HFF-Myc (cell line): Measurements from ENCODE around the gene TIMM17A.

Experiments
- DNase-seq: peaks from one replicate; pipeline ENCODE4 v3.0.0-alpha.2; 2011; ENCODE audit warnings: low read depth; ENCODE audit errors: extremely low read depth
- H3K4me3 ChIP-seq: replicated peaks from 2 replicates; pipeline ENCODE4 v1.5.1; 2011; ENCODE audit warnings: low read depth, mild to moderate bottlenecking, control low read depth, low read length
- CTCF ChIP-seq: IDR thresholded peaks from 2 replicates; pipeline ENCODE4 v1.5.1; 2012; ENCODE audit warnings: mild to moderate bottlenecking, low read depth, low read length, control low read depth; ENCODE audit errors: missing control alignments

The TIMM17A gene

DNA sequence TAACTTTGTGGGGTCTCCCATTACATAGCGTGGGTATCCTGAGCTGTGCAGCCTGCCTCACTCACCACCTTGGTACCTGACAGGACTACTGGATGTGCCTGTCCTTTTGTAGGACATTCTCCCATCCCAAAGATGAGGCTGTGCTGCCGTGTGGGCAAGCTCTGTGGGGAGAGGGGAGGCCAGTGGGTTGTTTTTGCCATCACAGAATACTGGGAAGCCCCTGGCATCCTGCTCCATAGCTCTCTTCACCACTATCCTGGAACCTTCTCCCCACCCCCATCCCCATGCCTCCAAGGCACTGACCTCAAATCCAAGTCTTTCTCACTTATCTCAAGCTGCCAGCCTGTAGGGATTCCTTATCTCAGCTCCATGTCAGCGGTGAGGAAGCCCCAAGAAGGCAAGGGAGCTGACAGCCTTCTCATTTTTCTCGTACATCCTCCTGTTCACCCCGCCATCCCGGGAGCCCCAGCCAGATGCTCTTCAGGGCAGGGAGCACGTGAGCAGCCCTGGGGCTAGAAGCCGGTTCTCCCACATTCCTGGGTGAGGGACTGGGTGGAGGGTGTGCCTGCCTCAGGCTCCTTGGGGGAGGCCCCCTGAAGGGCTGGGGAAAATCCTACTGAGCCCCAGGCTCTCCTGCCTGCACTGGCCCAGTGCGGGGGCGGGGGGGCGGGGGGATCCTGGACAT is 52.6 kb downstream of the TIMM17A start:
- no peak for DNase-seq
- TF ChIP-seq CTCF = no peak
- H3K4me3 ChIP-seq = no peak overlapping the region

DNA sequence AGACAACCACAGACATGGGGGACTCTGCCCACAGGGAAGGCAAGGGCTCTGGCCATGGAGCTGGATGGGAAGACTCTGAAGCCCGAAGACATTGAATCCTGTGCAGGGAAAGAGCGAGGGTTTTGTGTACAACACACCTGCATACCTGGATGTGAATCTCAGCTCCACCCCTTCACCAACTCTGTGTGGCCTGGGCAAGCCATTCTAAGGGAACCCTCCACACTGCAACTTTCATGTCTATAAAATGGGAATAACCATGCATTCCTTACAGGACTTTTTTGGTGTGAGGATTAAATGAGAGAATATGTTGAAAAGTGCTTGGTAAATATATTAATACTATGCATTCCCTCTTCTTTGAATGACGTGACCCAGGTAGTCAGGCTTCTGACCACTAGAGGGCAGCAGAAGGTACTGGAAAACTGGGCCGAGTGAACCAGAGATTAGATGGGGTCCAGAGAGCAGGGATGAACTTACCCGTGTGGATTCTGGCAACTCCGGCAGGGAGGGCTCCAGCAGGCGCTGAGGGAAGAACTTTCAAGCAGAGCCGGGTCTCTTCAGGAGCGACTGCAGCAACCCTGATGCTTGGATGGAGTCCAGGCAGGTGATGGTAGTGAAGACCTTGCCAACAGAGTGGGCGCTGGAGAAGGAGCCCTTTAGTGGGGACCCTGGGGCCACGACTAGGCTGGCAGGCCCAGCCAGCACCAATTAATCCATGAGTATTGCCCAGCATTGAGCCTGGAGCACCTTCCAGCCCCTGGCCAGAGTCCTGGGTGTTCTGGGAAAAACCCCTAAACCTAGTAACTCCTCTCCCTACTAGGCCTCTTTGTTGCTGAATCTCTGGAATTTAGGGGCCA is 54.2 kb downstream of the TIMM17A start:
- DNase-seq = peak; percentile 59
- peak; percentile 88 for TF ChIP-seq CTCF
- H3K4me3 ChIP-seq = no peak overlapping the region

DNA sequence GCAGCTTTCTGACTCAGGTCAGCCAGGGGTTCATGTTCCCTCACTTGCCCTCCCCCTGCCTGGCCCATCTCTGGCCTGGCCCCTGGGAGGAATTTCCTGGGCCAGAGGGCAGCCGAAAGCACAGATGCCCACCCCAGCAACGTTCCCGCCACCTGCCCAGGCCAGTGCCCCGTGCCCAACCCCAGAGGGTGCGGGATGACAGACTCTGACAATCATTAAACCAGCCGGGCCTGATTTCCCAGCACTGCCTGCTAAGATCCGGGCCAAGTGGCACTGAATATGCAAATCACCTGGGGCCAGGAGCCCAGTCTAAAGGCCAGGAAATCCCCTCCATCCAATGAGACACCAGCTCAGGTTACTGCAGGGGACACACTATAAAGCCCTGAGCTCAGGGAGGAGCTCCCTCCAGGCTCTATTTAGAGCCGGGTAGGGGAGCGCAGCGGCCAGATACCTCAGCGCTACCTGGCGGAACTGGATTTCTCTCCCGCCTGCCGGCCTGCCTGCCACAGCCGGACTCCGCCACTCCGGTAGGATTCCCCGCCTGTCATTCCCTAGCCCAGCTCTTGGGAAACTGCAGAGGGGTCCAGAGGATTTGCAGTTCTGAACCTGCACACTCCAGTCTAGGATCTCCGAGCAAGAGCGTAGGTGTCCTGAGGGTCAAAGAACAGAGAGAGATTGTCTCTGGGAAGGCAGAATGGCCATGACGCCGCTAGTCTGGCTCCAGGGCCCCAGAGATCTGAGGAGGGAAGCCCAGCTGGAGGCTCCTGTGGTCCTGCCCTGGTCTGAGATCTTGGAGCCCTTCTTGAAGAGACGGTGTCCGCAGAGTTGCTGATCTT is 55.1 kb downstream of the TIMM17A start, which contains the start of gene ELF3:
ELF3 (plus strand) TSS at position 408 of the 836 bp plus-strand sequence. CDS start 550 bp downstream, outside the sequence.
- no peak within 1 kb of the TSS for H3K4me3 ChIP-seq
- no peak for DNase-seq
- no peak for TF ChIP-seq CTCF

DNA sequence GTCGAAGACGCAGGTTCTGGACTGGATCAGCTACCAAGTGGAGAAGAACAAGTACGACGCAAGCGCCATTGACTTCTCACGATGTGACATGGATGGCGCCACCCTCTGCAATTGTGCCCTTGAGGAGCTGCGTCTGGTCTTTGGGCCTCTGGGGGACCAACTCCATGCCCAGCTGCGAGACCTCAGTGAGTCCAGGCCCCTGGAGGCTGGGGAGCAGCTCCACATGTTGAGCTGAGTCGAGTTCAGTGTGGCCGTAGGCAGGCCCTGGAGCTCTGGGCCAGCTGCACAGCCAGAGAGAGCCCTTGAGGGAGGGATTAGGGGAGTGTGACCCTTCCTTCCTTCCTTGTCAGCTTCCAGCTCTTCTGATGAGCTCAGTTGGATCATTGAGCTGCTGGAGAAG is 56.7 kb downstream of the TIMM17A start:
- TF ChIP-seq CTCF = no peak
- no peak for DNase-seq
- no peak overlapping the region for H3K4me3 ChIP-seq

DNA sequence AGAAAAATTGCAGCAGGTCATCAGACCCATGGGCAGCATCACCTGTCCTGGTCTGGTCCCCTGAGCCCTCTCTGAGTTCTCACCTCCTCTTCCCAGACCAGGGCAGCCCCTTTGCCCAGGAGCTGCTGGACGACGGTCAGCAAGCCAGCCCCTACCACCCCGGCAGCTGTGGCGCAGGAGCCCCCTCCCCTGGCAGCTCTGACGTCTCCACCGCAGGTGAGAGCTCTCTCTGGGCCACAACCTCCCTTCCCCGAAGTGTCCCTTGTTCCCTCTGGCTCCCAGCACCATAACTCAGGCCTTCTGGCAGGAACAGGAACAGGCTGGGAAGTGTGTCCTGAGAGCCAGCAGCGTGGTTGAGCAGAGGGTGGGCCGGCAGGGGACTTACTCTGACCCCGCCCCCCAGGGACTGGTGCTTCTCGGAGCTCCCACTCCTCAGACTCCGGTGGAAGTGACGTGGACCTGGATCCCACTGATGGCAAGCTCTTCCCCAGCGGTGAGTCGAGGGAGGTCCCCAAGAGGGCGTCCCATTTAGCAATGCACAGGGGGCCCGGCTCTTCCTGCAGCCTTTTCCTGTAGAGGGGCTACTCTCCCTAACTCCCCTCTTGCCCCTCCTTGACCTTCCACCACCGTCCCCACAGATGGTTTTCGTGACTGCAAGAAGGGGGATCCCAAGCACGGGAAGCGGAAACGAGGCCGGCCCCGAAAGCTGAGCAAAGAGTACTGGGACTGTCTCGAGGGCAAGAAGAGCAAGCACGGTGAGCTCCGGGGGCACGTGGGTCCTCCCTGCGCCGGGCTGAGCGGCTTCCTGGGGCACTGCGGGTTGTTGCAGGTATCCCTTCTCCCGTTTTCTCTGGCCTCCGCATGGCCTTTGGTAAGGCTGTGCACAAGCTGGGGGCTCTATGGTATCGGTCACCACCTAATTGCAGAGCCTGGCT is 57.5 kb downstream of the TIMM17A start:
- no peak overlapping the region for H3K4me3 ChIP-seq
- no peak for TF ChIP-seq CTCF
- DNase-seq = no peak
